Endodermal cell (in vitro differentiated cells): ENCODE measurements around the gene C2orf92. TPM values are rescaled to one million over a fixed set of nuclear protein-coding genes. Genes with fewer than 3 reads are reported as not detected.
"Not testable (repeated sequence)": the region's sequence is repeated elsewhere in the genome, so short reads cannot be mapped to it uniquely, and the experiment has no call there.

Experiments
- DNase-seq: peaks from one replicate; pipeline ENCODE4 v3.0.0-alpha.2; 2017
- H3K27ac ChIP-seq: 2 replicates; pipeline ENCODE4 v1.5.1; 2013; ENCODE audit warnings: mild to moderate bottlenecking, low read depth, low read length, moderate library complexity
- H3K27me3 ChIP-seq: 2 replicates; pipeline ENCODE4 v1.6.1; 2013; ENCODE audit warnings: mild to moderate bottlenecking, low read length, moderate library complexity; ENCODE audit not compliant: insufficient read depth, control insufficient read depth, poor library complexity, severe bottlenecking
- H3K36me3 ChIP-seq: 2 replicates; pipeline ENCODE4 v1.7.0; 2013; ENCODE audit warnings: mild to moderate bottlenecking, low read length, moderate library complexity; ENCODE audit not compliant: control insufficient read depth, insufficient read depth
- H3K4me1 ChIP-seq: one replicate; pipeline ENCODE4 v1.7.0; 2013; ENCODE audit warnings: low read length; ENCODE audit not compliant: control insufficient read depth, insufficient read depth
- H3K4me3 ChIP-seq: 2 replicates; pipeline ENCODE4 v1.5.1; 2013; ENCODE audit warnings: mild to moderate bottlenecking, low read length, moderate library complexity
- H3K9ac ChIP-seq: 2 replicates; pipeline ENCODE4 v1.6.1; 2013; ENCODE audit warnings: mild to moderate bottlenecking, low read length, moderate library complexity; ENCODE audit not compliant: poor library complexity, severe bottlenecking; ENCODE audit errors: extremely low read depth
- H3K9me3 ChIP-seq: 2 replicates; pipeline ENCODE4 v1.6.1; 2013; ENCODE audit warnings: mild to moderate bottlenecking, low read length, moderate library complexity; ENCODE audit not compliant: control insufficient read depth
- H3K27ac Mint-ChIP-seq: 2 replicates; pipeline ENCODE4 v1.8.0; 2020; ENCODE audit warnings: mixed read lengths
- H3K27me3 Mint-ChIP-seq: 2 replicates; pipeline ENCODE4 v1.8.0; 2021; ENCODE audit warnings: mild to moderate bottlenecking, mixed read lengths; ENCODE audit not compliant: insufficient read depth
- H3K36me3 Mint-ChIP-seq: 2 replicates; pipeline ENCODE4 v1.8.0; 2020; ENCODE audit warnings: low read depth, mixed read lengths
- H3K4me1 Mint-ChIP-seq: 2 replicates; pipeline ENCODE4 v1.8.0; 2020; ENCODE audit warnings: mixed read lengths
- H3K4me3 Mint-ChIP-seq: 2 replicates; pipeline ENCODE4 v1.8.0; 2020; ENCODE audit warnings: mild to moderate bottlenecking, moderate library complexity, mixed read lengths
- H3K9me3 Mint-ChIP-seq: 2 replicates; pipeline ENCODE4 v1.8.0; 2020; ENCODE audit warnings: mild to moderate bottlenecking, mixed read lengths
- CTCF ChIP-seq: fragments of 200-600 bp; sonication (generic); conservative IDR thresholded peaks from 2 replicates; pipeline ENCODE4 v1.5.0; 2021; ENCODE audit warnings: antibody characterized with exemption, mild to moderate bottlenecking
- WGBS, 2 experiments: methylation state at CpG; one replicate each; pipeline versions ENCODE4 v1.1.5 to v1.1.7; 2013; ENCODE audit warnings: missing lambda C conversion rate in 2 of 2, mixed read lengths in 1 of 2; ENCODE audit not compliant: insufficient coverage in 1 of 2, insufficient read length in 1 of 2; 5-methylcytosine and 5-hydroxymethylcytosine counted together
- total RNA-seq, 2 donors: library from RNA; stranded (reverse); fragmentation: NEBNext Ultra II Directional in 1 of 2; extraction: Animal tissue kit (Norgen Biotek cat#: 25700) in 1 of 2; gene quantifications; 2 replicates in 1 of 2; 3 replicates in 1 of 2; pipeline ENCODE4 v1.2.1, GENCODE V29; 2021

Gene C2orf92
- total RNA-seq, 2 donors from 2014 or later = 12.5 to 17.4 TPM

GRCh38 chr2:97677480-97677879 is 8.0 kb downstream of the C2orf92 start:
- TF ChIP-seq CTCF = no peak
- Mint-ChIP-seq H3K4me1 (peaks cover 11% of the 10 kb centered on the region), H3K36me3 (peaks cover 11% of the 10 kb centered on the region), H3K27me3 (no peaks in the 10 kb centered on the region), H3K27ac (no peak overlapping the region), H3K4me3 (no peak overlapping the region), H3K9me3 (peaks cover 19% of the 10 kb centered on the region)
- Histone ChIP-seq H3K4me1 (peaks cover 6% of the 10 kb centered on the region), H3K4me3 (no peak overlapping the region), H3K9me3 (no peaks in the 10 kb centered on the region), H3K27ac (no peak overlapping the region), H3K36me3 (no peaks in the 10 kb centered on the region), H3K27me3 (no peaks in the 10 kb centered on the region), H3K9ac (no peak overlapping the region)
- DNase-seq = no peak
- 83 to 100% methylated on average over 1 to 2 of the region's 2 CpGs for WGBS, 2 experiments

GRCh38 chr2:97678298-97678697 is 8.8 kb downstream of the C2orf92 start:
- Mint-ChIP-seq H3K27ac (no peak overlapping the region), H3K4me3 (no peak overlapping the region), H3K4me1 (peaks cover 11% of the 10 kb centered on the region), H3K9me3 (peaks cover 19% of the 10 kb centered on the region), H3K27me3 (no peaks in the 10 kb centered on the region), H3K36me3 (peaks cover 11% of the 10 kb centered on the region)
- H3K9ac ChIP-seq = no peak overlapping the region
- peaks cover 6% of the 10 kb centered on the region for H3K4me1 ChIP-seq
- no peaks in the 10 kb centered on the region for H3K27me3 ChIP-seq
- no peak overlapping the region for H3K4me3 ChIP-seq
- 94 to 100% methylated on average over 1 of the region's 1 CpG for WGBS, 2 experiments
- H3K36me3 ChIP-seq = no peaks in the 10 kb centered on the region
- H3K27ac ChIP-seq = no peak overlapping the region
- no peak for TF ChIP-seq CTCF
- DNase-seq = no peak
- no peaks in the 10 kb centered on the region for H3K9me3 ChIP-seq

- not testable (repeated sequence) for DNase-seq, H3K36me3 ChIP-seq, H3K36me3 Mint-ChIP-seq, H3K27me3 ChIP-seq, H3K4me3 Mint-ChIP-seq, H3K27me3 Mint-ChIP-seq, H3K4me1 ChIP-seq, H3K27ac Mint-ChIP-seq, H3K4me1 Mint-ChIP-seq, H3K9ac ChIP-seq, H3K9me3 ChIP-seq, H3K27ac ChIP-seq, H3K4me3 ChIP-seq
- H3K9me3 Mint-ChIP-seq = peaks cover 11% of the 10 kb centered on the region
- 80 to 85% methylated on average over 1 to 2 of the region's 3 CpGs for WGBS, 2 experiments
Observed at GRCh38 chr2:97687235-97687634, 17.7 kb downstream of the C2orf92 start.
